ENCODE results near the gene BRSK1. TPM values are rescaled to one million over a fixed set of nuclear protein-coding genes. Genes with fewer than 3 reads are reported as not detected.
"Not testable (repeated sequence)": the region's sequence is repeated elsewhere in the genome, so short reads cannot be mapped to it uniquely, and the experiment has no call there.

BRSK1 gene
- polyA plus RNA-seq, 1 experiment, result 9.5 TPM

DNA sequence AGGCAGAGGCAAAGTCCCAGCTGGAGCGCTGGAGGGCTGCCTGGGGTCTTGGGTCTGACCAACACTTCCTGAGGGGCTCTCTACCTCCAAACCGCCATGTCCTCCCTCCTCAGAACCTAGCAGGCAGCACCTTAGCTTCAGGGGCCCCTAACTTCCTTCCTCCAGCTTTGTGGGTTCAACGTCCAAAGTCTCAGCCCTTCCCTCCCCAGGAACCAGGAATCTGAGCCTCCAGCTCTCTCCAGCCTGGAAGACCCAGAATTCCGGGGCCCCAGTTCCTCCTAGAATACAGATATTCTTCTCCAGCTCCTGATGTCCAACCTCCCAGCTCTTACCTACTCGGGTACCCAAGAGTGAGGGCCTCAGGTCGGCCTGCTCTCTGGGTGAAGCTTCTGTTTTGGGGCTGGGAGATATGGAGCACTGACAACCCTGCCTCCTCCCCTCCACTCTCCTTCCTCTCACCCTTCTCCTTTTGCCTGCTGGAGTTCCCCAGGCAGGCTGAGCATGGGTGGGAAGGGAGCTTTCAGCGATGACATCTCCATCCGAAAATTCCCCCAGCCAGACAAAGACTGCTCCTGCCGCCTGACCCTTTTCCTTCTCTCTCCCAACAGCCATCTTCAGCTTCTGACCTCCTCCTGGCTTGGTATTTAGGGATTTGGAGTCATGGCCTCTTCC, 37.8 kb downstream of the BRSK1 start:
- TF ChIP-seq, protein P1, sequence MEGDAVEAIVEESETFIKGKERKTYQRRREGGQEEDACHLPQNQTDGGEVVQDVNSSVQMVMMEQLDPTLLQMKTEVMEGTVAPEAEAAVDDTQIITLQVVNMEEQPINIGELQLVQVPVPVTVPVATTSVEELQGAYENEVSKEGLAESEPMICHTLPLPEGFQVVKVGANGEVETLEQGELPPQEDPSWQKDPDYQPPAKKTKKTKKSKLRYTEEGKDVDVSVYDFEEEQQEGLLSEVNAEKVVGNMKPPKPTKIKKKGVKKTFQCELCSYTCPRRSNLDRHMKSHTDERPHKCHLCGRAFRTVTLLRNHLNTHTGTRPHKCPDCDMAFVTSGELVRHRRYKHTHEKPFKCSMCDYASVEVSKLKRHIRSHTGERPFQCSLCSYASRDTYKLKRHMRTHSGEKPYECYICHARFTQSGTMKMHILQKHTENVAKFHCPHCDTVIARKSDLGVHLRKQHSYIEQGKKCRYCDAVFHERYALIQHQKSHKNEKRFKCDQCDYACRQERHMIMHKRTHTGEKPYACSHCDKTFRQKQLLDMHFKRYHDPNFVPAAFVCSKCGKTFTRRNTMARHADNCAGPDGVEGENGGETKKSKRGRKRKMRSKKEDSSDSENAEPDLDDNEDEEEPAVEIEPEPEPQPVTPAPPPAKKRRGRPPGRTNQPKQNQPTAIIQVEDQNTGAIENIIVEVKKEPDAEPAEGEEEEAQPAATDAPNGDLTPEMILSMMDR (IDR thresholded peaks at IDR 0.05; ENCODE audit: low read depth, low read length), result no peak
- H3K4me3 ChIP-seq (ENCODE audit: low read depth, low read length), result no peak overlapping the region
- CTCF ChIA-PET, result interaction anchor here (0.5 to 1.4 kb wide), 6 partner anchors 19 to 309 kb away, joined by 3 to 6 read pairs (median 4); no protein-coding TSS in a partner anchor
- H3K9me3 ChIP-seq (ENCODE audit: control insufficient read depth, insufficient read depth, low read length), result peaks cover 1% of the 10 kb centered on the region; the same call in 1 of the 2 replicates
- H3K27me3 ChIP-seq (ENCODE audit: control insufficient read depth, insufficient read depth, low read length), result peaks cover 15% of the 10 kb centered on the region
- H3K27ac ChIP-seq (ENCODE audit: low read depth, low read length), result no peak overlapping the region
- POLR2A ChIA-PET, result interaction anchor here (1.2 to 2.0 kb wide), 2 partner anchors 8 to 18 kb away, joined by 3 to 7 read pairs; partner anchors contain the start of gene KMT5C
- no peak for DNase-seq (ENCODE audit: low read depth, low spot score)

DNA sequence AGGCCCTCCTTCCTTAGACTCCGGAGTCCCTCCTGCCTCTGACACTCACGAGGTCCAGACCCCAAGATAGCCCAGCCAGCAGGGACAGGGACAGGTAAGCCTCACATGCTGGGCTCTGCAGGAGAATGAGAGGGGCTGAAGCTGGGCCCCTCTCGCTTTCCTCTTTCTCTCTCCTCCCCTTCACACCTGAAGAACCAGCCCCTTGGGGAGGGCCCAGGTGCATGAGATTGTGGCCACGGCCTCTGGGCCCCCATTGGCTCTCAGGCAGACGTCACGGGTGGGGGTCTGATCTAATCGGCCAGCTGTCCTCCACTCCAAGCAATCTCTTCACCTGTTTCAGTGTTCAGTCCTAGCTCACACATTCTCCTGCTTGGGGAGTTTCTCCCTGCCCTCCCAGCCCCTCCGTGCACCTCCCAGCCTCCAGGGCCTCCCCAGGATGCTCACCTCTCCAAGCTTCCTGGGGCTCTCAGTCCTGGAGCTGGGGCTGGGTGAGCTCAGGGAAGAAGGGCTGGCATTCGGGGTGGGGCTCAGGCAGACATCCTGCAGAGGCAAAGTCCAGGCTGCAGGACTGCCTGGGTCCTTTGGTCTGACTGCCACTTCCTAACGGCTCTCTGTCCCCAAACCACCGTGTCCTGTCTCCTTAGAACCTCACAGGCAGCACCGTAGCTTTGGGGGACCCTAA, 38.5 kb downstream of the BRSK1 start:
- Histone ChIP-seq H3K27me3 (ENCODE audit: control insufficient read depth, insufficient read depth, low read length) (peaks cover 15% of the 10 kb centered on the region), H3K9me3 (ENCODE audit: control insufficient read depth, insufficient read depth, low read length) (no peaks in the 10 kb centered on the region), H3K27ac (ENCODE audit: low read depth, low read length) (no peak overlapping the region), H3K4me3 (ENCODE audit: low read depth, low read length) (no peak overlapping the region)
- no peak for DNase-seq (ENCODE audit: low read depth, low spot score)
- POLR2A ChIA-PET, result interaction anchor here (0.6 to 2.0 kb wide), 4 partner anchors 9 to 85 kb away, joined by 3 to 7 read pairs (median 4); partner anchors contain the start of genes KMT5C and UBE2S
- CTCF ChIA-PET, result interaction anchor here (1.0 to 1.4 kb wide), 3 partner anchors 21 to 182 kb away, joined by 3 to 6 read pairs (median 3); no protein-coding TSS in a partner anchor
- TF ChIP-seq, protein P1 (IDR thresholded peaks at IDR 0.05; ENCODE audit: low read depth, low read length), result no peak

DNA sequence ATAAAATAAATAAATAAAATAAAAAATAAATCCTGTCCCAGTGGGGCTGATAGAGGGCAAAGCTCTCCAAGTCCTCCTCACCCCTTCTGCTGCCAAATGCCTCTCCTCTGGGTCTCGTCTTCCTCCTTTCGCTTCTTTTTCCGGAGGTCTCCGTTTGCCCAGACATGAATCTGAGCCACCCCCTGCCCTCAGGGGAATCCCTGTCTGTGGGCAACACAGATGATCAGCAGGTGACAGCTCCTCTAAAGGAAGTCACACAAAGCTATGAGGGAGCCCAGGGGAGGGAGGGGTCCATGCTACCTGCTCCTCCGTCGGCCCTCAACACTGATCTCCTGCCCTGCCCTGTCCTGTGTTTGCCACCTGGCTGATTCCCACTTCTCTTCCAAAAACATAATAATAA, 40.9 kb downstream of the BRSK1 start:
- TF ChIP-seq, protein P1 (IDR thresholded peaks at IDR 0.05; ENCODE audit: low read depth, low read length), result no peak
- DNase-seq (ENCODE audit: low read depth, low spot score), result no peak
- no peak overlapping the region for H3K4me3 ChIP-seq (ENCODE audit: low read depth, low read length)
- ChIA-PET CTCF (no interaction called here), POLR2A (no interaction called here)
- peaks cover 15% of the 10 kb centered on the region for H3K27me3 ChIP-seq (ENCODE audit: control insufficient read depth, insufficient read depth, low read length)
- no peaks in the 10 kb centered on the region for H3K9me3 ChIP-seq (ENCODE audit: control insufficient read depth, insufficient read depth, low read length)
- H3K27ac ChIP-seq (ENCODE audit: low read depth, low read length), result no peak overlapping the region

DNA sequence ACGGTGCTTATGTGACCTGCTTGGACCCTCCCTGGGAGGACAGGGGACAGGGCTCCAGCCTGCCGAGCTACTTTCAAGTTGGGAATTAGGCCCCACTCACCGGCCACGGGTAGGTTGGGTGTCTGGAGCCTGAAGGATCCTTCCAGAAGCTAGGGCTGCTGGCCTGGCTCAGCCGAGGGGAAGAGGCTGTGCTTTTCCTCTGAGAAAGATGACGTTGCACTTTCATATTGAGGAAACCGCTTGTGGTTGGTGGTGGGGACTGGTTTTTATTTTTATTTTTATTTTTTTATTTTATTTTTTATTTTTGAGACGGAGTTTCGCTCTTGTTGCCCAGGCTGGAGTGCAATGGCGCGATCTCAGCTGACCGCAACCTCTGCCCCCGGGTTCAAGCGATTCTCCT, 41.4 kb downstream of the BRSK1 start, which contains the start of gene TMEM150B:
Gene TMEM150B, minus strand, starts transcription at position 170 of the 400 bp plus-strand sequence. CDS start 4,305 bp downstream, outside the sequence.
- ChIA-PET CTCF (interaction anchor here (0.6 kb wide), 1 partner anchor 843 kb away, joined by 3 read pairs; no protein-coding TSS in a partner anchor), POLR2A (no interaction called here)
- H3K4me3 ChIP-seq (ENCODE audit: low read depth, low read length), result no peak within 1 kb of the TSS
- peaks cover 15% of the 10 kb centered on the region for H3K27me3 ChIP-seq (ENCODE audit: control insufficient read depth, insufficient read depth, low read length)
- DNase-seq (ENCODE audit: low read depth, low spot score), result no peak
- H3K27ac ChIP-seq (ENCODE audit: low read depth, low read length), result no peak within 1 kb of the TSS
- TF ChIP-seq, protein P1 (IDR thresholded peaks at IDR 0.05; ENCODE audit: low read depth, low read length), result no peak
- no peaks in the 10 kb centered on the region for H3K9me3 ChIP-seq (ENCODE audit: control insufficient read depth, insufficient read depth, low read length)

DNA sequence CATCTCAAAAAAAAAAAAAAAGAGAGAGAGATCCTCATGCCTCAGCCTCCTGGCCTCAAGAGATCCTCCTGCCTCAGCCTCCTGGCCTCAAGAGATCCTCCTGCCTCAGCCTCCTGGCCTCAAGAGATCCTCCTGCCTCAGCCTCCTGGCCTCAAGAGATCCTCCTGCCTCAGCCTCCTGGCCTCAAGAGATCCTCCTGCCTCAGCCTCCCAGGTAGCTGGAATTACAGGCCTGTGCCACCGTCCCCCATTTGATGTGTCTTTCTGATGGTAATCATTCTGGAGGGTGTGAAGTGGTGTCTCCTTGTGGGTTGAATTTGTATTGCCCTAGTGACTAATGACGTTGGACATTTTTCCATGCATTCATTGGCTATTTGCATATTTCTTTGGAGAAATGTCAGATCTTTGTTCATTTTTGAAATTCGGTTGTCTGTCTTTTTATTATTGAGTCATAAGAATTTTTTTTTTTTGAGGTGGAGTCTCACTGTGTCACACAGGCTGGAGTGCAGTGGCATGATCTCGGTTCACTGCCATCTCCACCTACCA, 45.0 kb downstream of the BRSK1 start:
- H3K27ac ChIP-seq (ENCODE audit: low read depth, low read length); CTCF ChIA-PET; DNase-seq (ENCODE audit: low read depth, low spot score); H3K27me3 ChIP-seq (ENCODE audit: control insufficient read depth, insufficient read depth, low read length); H3K4me3 ChIP-seq (ENCODE audit: low read depth, low read length); H3K9me3 ChIP-seq (ENCODE audit: control insufficient read depth, insufficient read depth, low read length): not testable (repeated sequence)
- POLR2A ChIA-PET, result interaction anchor here (0.7 kb wide), 1 partner anchor 36 kb away, joined by 7 read pairs; no protein-coding TSS in a partner anchor

DNA sequence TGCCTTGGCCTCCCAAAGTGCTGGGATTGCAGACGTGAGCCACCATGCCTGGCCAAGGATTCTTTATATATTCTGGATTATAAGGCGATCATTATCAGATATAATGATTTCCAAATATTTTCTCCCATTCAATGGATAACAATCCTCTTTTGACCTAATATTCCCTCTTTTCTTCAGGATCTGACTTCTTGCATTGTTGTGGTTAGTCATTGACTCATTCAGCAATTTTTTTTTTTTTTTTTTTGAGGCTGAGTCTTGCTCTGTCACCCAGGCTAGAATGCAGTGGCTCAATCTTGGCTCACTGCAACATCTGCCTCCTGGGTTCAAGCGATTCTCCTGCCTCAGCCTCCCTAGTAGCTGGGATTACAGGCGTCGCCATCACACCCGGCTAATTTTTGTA, 46.0 kb downstream of the BRSK1 start:
- H3K9me3 ChIP-seq (ENCODE audit: control insufficient read depth, insufficient read depth, low read length); DNase-seq (ENCODE audit: low read depth, low spot score); H3K27me3 ChIP-seq (ENCODE audit: control insufficient read depth, insufficient read depth, low read length); H3K4me3 ChIP-seq (ENCODE audit: low read depth, low read length); H3K27ac ChIP-seq (ENCODE audit: low read depth, low read length); POLR2A ChIA-PET: not testable (repeated sequence)
- CTCF ChIA-PET, result interaction anchor here (0.7 to 1.0 kb wide), 2 partner anchors 10 to 186 kb away, joined by 3 read pairs; partner anchors contain the start of gene KMT5C

Data from AG04450 (cell line).